Stomach (tissue), 4 donors: ENCODE results near the gene CDH22.

ENCODE experiments used
- CTCF ChIP-seq, 7 experiments: fragments of 450-650 bp in 4 of 7; fragments of 200-600 bp in 3 of 7; sonication (generic) in 3 of 7; IDR thresholded peaks; one replicate each; pipeline ENCODE4 v1.5.1; 2016 to 2019; ENCODE audit warnings: antibody characterized with exemption in 7 of 7, control low read depth in 2 of 7, mild to moderate bottlenecking in 1 of 7
- EP300 ChIP-seq: sonication (generic); formaldehyde crosslinking; IDR thresholded peaks from one replicate; pipeline ENCODE4 v1.6.1; 2017; ENCODE audit warnings: antibody characterized with exemption
- POLR2AphosphoS5 ChIP-seq, 3 donors: sonication (generic); formaldehyde crosslinking; IDR thresholded peaks; one replicate each; pipeline ENCODE4 v1.6.1; 2016; ENCODE audit warnings: antibody characterized with exemption in 3 of 3

GRCh38 chr20:46312945-46313861, 4.9 kb upstream of the CDH22 start:
- TF ChIP-seq POLR2AphosphoS5 (IDR thresholded peaks at IDR 0.05) (no peak), CTCF (IDR thresholded peaks at IDR 0.05) (no peak), EP300 (no peak)
